Measurements from ENCODE around the gene C5AR2.
"Not testable (repeated sequence)": the region's sequence is repeated elsewhere in the genome, so short reads cannot be mapped to it uniquely, and the experiment has no call there.

Gene C5AR2

GRCh38 chr19:47363758-47364531 lies 32.0 kb downstream of the C5AR2 start:
- no peak for DNase-seq

- DNase-seq = not testable (repeated sequence)
Measured at GRCh38 chr19:47365455-47365854, 33.5 kb downstream of the C5AR2 start.

GRCh38 chr19:47370045-47370611 lies 38.2 kb downstream of the C5AR2 start:
- DNase-seq = no peak

GRCh38 chr19:47371261-47371660 lies 39.3 kb downstream of the C5AR2 start:
- no peak for DNase-seq

- DNase-seq = no peak
Measured at GRCh38 chr19:47372603-47373002, 40.6 kb downstream of the C5AR2 start.

GRCh38 chr19:47373246-47374240 lies 41.6 kb downstream of the C5AR2 start:
- DNase-seq = no peak

- no peak for DNase-seq
Measured at GRCh38 chr19:47374876-47375693, 43.1 kb downstream of the C5AR2 start.

GRCh38 chr19:47375694-47376588 lies 44.0 kb downstream of the C5AR2 start:
- no peak for DNase-seq

- no peak for DNase-seq
Measured at GRCh38 chr19:47376589-47377144, 44.7 kb downstream of the C5AR2 start.

- DNase-seq = no peak
Measured at GRCh38 chr19:47377208-47377701, 45.3 kb downstream of the C5AR2 start.

- DNase-seq = no peak
Measured at GRCh38 chr19:47377801-47378200, 45.8 kb downstream of the C5AR2 start.

- DNase-seq = no peak
Measured at GRCh38 chr19:47378246-47378645, 46.3 kb downstream of the C5AR2 start.

- no peak for DNase-seq
Measured at GRCh38 chr19:47379381-47379938, 47.5 kb downstream of the C5AR2 start.

GRCh38 chr19:47380559-47380958 lies 48.6 kb downstream of the C5AR2 start:
- DNase-seq = no peak

- DNase-seq = no peak
Measured at GRCh38 chr19:47381121-47381520, 49.1 kb downstream of the C5AR2 start.

GRCh38 chr19:47381653-47382279 lies 49.8 kb downstream of the C5AR2 start:
- DNase-seq = no peak

GRCh38 chr19:47383890-47384289 lies 51.9 kb downstream of the C5AR2 start:
- DNase-seq = not testable (repeated sequence)

GRCh38 chr19:47384533-47384932 lies 52.6 kb downstream of the C5AR2 start:
- not testable (repeated sequence) for DNase-seq

GRCh38 chr19:47386582-47386981 lies 54.6 kb downstream of the C5AR2 start:
- not testable (repeated sequence) for DNase-seq
